AG09309 (cell line): Measurements from ENCODE around the gene NR2F6.

Experiments used
- DNase-seq: peaks from one replicate; pipeline ENCODE4 v3.0.0-alpha.2; 2010; ENCODE audit warnings: low read depth
- H3K4me3 ChIP-seq: 2 replicates; pipeline ENCODE4 v1.5.1; 2011; ENCODE audit warnings: mild to moderate bottlenecking, low read depth, low read length, moderate library complexity; ENCODE audit not compliant: control insufficient read depth
- CTCF ChIP-seq: IDR thresholded peaks from 2 replicates; pipeline ENCODE4 v1.5.1; 2011; ENCODE audit warnings: mild to moderate bottlenecking, low read depth, low read length, inconsistent platforms; ENCODE audit not compliant: insufficient read depth, control insufficient read depth; ENCODE audit errors: missing control alignments

The NR2F6 gene

GRCh38 chr19:17263712-17264640, 18.3 kb upstream of the NR2F6 start:
- no peak overlapping the region for H3K4me3 ChIP-seq
- no peak for DNase-seq
- TF ChIP-seq CTCF = no peak

GRCh38 chr19:17262557-17262956, 16.8 kb upstream of the NR2F6 start:
- no peak for TF ChIP-seq CTCF
- H3K4me3 ChIP-seq = no peak overlapping the region
- DNase-seq = no peak

GRCh38 chr19:17260842-17261325, 15.2 kb upstream of the NR2F6 start:
- TF ChIP-seq CTCF = peak; percentile 92
- DNase-seq = no peak
- H3K4me3 ChIP-seq = no peak overlapping the region

- no peak for DNase-seq
- no peak for TF ChIP-seq CTCF
- no peak overlapping the region for H3K4me3 ChIP-seq
Observed at GRCh38 chr19:17259934-17260333, 14.2 kb upstream of the NR2F6 start.

GRCh38 chr19:17259118-17259780, 13.5 kb upstream of the NR2F6 start:
- no peak overlapping the region for H3K4me3 ChIP-seq
- DNase-seq = no peak
- TF ChIP-seq CTCF = no peak

- TF ChIP-seq CTCF = no peak
- H3K4me3 ChIP-seq = no peak overlapping the region
- no peak for DNase-seq
Observed at GRCh38 chr19:17256130-17256529, 10.4 kb upstream of the NR2F6 start.
